Stimulated activated CD4-positive, alpha-beta T cell treated with anti-CD3 and anti-CD28 coated beads, Interleukin-1b, Interleukin-23, amount 100 ng/mL, for 1 hour (primary cell): ENCODE measurements around the gene NPBWR2.

Experiments
- DNase-seq, 2 donors: peaks; one replicate each; pipeline ENCODE4 v3.0.0-alpha.2; 2020; ENCODE audit warnings: low read depth in 2 of 2

The NPBWR2 gene

GRCh38 chr20:64106981-64107735, at the start of gene NPBWR2:
Gene NPBWR2, minus strand, starts transcription at chr20:64107565. Its CDS starts 734 bp downstream, at chr20:64106831.
- no peak for DNase-seq

DNA sequence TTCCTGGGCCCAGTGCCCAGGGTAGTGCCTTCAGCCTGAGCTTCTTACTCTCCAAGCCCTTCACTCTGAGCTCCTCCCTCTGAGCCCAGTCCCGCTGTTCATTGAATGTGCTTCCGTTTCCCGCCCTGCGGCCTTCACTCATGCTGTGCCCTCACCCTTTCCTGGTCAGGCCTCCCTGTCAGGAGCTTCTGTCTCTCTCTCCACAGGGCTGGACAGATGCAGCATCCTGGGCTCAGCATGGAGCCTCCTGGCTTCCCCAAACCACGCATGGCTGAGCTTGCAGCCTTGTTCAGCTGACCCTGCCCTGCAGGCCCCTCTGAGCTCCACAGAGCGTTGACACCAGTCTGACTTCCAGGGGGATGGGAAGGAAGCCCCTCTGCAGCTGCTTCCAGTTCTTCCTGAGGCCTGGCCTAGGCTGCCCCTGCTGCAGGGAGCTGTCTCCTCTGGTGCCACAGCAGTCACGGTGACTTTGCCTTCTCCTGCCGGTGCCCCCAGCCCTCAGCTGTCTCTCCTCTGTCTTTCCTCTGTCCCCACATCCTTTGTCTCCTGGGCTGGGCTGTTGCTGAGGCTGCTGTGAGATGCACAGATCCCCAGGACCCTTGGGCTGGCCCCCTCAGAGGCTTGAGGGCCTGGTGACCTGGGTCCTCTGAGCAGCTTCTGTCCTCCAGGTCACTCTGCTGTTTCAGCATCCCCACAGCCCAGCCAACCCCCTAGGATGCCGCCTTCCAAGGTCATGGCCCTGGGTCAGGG, 48.9 kb upstream of the NPBWR2 start:
- no peak for DNase-seq

DNA sequence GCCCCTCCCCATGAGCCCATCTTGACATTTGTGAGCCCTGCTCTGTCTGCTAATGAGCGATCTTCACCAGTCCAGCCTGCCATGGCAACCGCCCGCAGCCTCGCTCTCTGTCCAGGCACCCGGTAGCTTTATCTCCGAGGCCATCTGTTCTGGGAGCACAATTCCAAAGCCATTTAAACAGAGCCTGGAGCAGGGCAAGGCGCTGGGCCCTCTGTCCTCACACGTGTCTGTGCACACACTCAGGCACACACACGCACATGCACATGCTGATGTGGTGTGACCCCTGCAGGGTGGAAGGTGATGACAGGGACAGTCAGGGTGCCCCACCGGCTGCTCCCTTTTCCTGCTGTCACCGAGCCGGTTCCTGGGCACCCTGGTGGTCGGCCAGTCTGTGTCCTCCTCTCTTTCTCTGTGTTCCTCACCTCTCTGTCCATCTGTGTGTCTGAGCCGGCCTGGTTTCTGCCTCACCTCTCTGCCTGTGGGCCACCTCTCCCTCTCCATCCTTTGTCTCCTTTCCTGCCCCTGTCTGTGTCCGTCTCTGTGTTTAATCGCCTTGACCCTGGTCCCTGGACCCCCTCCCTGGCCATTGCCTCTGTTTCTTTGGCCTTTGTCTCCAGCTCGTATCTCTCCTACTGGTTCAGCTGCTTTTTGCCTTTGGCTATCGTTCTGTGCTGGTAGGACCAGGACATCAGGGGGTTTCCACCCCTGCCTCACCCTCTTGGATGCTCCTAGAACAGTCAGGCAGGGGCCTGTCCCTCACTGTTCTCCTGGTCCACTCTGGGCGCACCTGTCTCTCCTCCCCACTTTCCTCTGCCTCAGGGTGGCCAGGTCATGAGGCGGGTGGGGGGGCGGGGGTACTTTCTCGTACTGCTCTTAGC, 48.1 kb upstream of the NPBWR2 start:
- DNase-seq: no peak

- no peak for DNase-seq
These were observed 47.4 kb upstream of the NPBWR2 start for GRCh38 chr20:64154590-64155257.

DNA sequence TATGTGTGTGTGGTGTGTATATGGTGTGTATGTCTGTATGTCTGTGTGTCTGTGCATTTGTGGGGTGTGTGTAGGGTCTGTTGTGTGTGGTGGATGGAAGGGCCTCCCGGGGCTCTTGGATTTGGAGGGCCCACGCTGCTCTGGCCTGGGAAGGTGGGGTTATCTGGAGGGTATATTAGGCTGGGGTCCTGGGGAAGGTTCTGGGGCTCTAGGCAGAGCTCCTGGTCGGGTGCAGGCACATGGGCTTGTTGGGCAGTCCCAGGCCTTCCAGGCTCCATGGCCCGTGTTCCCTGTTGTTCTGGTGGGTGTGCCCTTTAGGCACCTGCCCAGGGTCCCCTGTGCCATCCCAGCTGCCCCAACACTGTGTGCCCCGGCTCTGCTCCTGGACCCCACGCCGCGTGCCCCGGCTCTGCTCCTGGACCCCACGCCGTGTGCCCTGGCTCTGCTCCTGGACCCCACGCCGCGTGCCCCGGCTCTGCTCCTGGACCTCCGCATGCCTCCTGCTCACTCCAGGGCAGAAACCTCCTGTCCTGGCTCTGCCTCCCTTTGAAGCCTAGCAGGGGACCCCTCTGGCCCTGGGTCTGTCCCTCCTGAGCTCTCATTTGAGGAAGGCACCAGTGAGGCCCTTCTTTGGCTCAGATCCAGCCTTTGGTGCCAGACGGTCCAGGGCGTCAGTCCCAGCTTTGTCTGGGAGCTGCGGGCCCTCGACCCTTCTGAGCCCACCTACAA, 46.7 kb upstream of the NPBWR2 start:
- DNase-seq: no peak

GRCh38 chr20:64153410-64153809, 46.0 kb upstream of the NPBWR2 start:
- no peak for DNase-seq

- no peak for DNase-seq
These were observed 45.5 kb upstream of the NPBWR2 start for GRCh38 chr20:64152906-64153305.

DNA sequence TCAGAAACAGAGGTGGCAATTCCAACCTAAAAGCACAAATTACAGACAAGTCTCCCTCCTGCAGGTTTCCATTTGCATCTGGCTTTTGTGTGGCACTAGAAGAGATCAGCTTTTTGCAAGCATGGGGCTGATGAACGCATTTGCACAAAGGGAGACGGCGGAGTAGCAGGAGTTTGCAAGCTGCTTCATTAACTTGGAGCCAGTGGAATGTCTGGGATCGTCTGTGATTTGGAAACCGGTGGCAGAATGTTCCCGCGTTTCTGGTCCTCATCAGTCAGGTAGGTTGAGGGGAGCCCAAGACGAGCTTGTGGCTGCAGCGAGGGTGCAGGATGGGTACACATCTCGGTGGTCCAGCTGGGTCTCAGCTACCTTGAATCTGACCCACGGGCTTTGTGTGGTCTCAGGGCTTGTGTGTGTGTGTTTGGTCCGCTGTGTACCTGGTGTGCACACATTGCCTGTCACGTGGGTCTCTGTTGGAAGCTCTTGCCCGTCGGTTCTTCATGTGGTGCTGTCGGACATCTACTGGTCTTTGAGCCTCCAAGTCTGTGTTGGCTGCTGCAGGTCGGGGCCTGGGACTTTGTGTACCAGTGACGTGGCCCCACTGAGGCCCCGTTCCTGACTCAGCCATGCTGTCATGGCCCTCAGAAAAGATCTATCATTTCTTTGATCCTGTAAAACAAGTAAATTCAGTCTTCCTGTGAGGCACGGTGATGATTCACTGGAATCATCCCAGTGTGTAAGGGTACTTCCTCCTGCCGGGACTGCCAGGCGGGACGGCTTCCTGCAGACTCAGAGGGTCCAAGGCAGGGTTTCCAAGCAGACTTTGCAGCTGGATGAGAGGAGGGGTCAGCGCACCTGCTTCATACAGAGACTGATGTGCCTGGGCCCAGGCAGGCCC, 44.5 kb upstream of the NPBWR2 start:
- no peak for DNase-seq

DNA sequence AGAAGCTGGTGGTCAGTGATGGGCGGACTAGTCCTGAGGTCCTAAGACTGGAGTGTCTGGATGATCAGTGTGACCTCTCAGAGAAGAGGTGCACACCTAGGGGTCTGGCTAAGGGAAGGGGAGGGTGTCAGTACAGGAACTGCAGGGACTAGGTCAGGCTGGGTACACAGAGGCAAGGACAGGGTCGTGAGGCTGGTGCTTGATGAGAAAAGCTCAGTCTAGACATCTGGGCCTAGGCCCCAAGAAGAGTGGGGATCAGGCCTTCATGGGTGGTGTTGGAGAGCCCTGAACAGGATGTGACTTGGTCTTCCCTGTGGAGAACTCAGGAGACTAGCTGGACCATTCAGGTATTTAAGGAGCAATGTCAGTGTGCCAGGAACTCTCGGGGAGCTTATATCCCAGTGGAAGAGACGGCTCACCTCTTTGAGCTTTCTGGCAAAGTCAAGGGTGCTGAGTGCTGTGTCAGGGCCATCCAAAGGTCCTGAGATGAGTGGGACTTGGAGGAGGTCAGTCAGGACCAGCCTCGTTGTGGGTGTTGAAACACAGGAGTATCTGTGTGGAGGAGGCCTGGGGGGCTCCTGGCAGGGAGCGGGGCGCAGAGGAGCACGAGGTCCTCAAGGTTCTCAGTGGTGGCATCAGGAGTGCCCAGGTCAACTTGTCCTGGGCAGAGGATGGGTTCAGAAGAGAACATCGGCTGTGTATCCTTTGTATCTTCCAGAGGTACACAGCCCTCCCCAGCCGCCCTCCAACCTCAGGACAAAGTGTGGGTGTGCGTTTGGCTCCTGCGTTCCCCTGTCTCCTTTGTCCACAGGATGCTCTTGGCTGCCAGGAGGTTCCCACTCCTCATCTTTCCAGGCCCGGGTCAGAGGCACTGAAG, 43.6 kb upstream of the NPBWR2 start:
- DNase-seq: no peak

GRCh38 chr20:64149809-64150560, 42.6 kb upstream of the NPBWR2 start:
- DNase-seq: no peak

DNA sequence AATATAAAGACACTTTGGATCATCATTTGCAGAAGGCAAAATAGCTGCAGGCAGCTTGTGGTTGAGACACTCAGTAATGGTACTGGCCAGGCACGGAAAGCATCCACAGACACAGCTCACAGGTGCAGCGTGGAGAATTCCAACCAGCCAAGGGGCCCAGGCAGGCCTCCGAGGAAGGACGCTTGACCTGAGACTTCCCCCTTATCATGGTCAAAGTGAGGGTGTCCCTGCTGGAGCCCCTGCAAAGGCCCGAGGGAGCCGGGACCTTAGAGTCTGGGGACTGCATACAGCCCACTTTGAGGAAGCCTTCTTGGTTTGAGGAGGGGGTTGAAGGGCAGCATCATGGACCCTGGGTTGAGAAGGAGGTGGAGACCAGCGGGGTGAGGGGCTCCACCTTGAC, 41.8 kb upstream of the NPBWR2 start:
- no peak for DNase-seq

GRCh38 chr20:64148581-64148980, 41.2 kb upstream of the NPBWR2 start:
- DNase-seq: no peak

- no peak for DNase-seq
These were observed 39.6 kb upstream of the NPBWR2 start for GRCh38 chr20:64146936-64147477.

GRCh38 chr20:64146301-64146935, 39.1 kb upstream of the NPBWR2 start:
- no peak for DNase-seq

- no peak for DNase-seq
These were observed 38.3 kb upstream of the NPBWR2 start for GRCh38 chr20:64145458-64146300.

- DNase-seq: no peak
These were observed 37.0 kb upstream of the NPBWR2 start for GRCh38 chr20:64144144-64144912.
